Activated CD4-positive, alpha-beta memory T cell treated with anti-CD3 and anti-CD28 coated beads, Interleukin-2, amount 10 ng/mL, durations not matched to agents 7 days and 5 days (primary cell): Measurements from ENCODE around the gene WDR5B. TPM values are rescaled to one million over a fixed set of nuclear protein-coding genes. Genes with fewer than 3 reads are reported as not detected.
"Not testable (repeated sequence)": the region's sequence is repeated elsewhere in the genome, so short reads cannot be mapped to it uniquely, and the experiment has no call there.

ENCODE experiments used
- CTCF ChIA-PET: fragments of 350-600 bp; sonication (Branson Sonifier 250); formaldehyde crosslinking; loops from one replicate; lab custom pipeline; 2021; ENCODE audit warnings: antibody characterized with exemption, inconsistent platforms; lab: Charles Lee
- POLR2A ChIA-PET: fragments of 350-600 bp; sonication (Branson Sonifier 250); formaldehyde crosslinking; loops from one replicate; lab custom pipeline; 2021; ENCODE audit warnings: antibody characterized with exemption; lab: Charles Lee
- DNase-seq: peaks from one replicate; pipeline ENCODE4 v3.0.0-alpha.2; 2020
- H3K27ac Mint-ChIP-seq: one replicate; pipeline ENCODE4 v1.8.0; 2021; ENCODE audit warnings: mild to moderate bottlenecking, mixed read lengths
- H3K27me3 Mint-ChIP-seq: one replicate; pipeline ENCODE4 v1.8.0; 2021; ENCODE audit warnings: mixed read lengths
- H3K36me3 Mint-ChIP-seq: one replicate; pipeline ENCODE4 v1.8.0; 2021; ENCODE audit warnings: low read depth, mixed read lengths
- H3K4me1 Mint-ChIP-seq: one replicate; pipeline ENCODE4 v1.8.0; 2021; ENCODE audit warnings: mixed read lengths
- H3K4me3 Mint-ChIP-seq: one replicate; pipeline ENCODE4 v1.8.0; 2021; ENCODE audit warnings: mild to moderate bottlenecking, mixed read lengths
- H3K9me3 Mint-ChIP-seq: one replicate; pipeline ENCODE4 v1.8.0; 2021; ENCODE audit warnings: mixed read lengths
- total RNA-seq, 2 experiments: library from RNA; stranded (reverse); gene quantifications; one replicate each; pipeline ENCODE4 v1.2.3, GENCODE V29; 2021

The WDR5B gene
- total RNA-seq: 1 to 10 TPM; 5.5 to 5.7 TPM

GRCh38 chr3:122415762-122416654 lies at the start of gene WDR5B:
Gene WDR5B (minus strand): TSS chr3:122416062. CDS start chr3:122415528, 534 bp downstream.
- no peaks in the 10 kb centered on the region for H3K9me3 Mint-ChIP-seq
- peak within 1 kb of the TSS; percentile 86 for H3K4me3 Mint-ChIP-seq
- H3K27ac Mint-ChIP-seq: peak within 1 kb of the TSS; percentile 93
- CTCF ChIA-PET: interaction anchor here (0.7 to 3.2 kb wide), 12 partner anchors 20 to 869 kb away, joined by 3 to 42 read pairs (median 4); partner anchors contain the start of genes DTX3L, FAM162A, KPNA1 and MIX23
- peak; percentile 99 for DNase-seq
- H3K27me3 Mint-ChIP-seq: no peaks in the 10 kb centered on the region
- POLR2A ChIA-PET: interaction anchor here (0.8 to 3.9 kb wide), 23 partner anchors 8 to 870 kb away, joined by 3 to 63 read pairs (median 4); partner anchors contain the start of genes DTX3L, FAM162A, HSPBAP1 and KPNA1
- H3K4me1 Mint-ChIP-seq: peaks cover 57% of the 10 kb centered on the region
- peaks cover 19% of the 10 kb centered on the region for H3K36me3 Mint-ChIP-seq

DNA sequence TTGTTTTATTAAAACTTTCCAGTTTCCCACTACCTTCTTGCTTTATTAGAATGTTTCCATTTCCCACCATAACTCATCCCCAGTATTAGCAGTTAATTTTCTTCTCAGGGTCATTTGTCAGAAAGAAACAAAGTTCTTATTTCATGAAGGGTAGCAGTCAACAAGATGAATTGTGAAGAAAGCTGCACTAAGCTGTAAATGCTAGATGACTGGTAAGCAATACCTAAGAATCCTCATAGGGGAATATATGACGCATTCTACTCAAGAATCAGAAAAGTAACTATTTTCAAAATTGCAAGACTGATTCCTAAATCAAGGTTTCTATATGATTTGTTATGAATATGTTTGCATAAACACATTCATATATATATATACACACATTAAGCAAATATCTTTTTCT lies 48.8 kb upstream of the WDR5B start:
- no peaks in the 10 kb centered on the region for H3K9me3 Mint-ChIP-seq
- no peaks in the 10 kb centered on the region for H3K27me3 Mint-ChIP-seq
- peaks cover 21% of the 10 kb centered on the region for H3K36me3 Mint-ChIP-seq
- no peak for DNase-seq
- POLR2A ChIA-PET: no interaction called here
- CTCF ChIA-PET: interaction anchor here (1.2 kb wide), 1 partner anchor 81 kb away, joined by 3 read pairs; the partner anchor contains the start of gene FAM162A
- H3K4me3 Mint-ChIP-seq: no peak overlapping the region
- peaks cover 4% of the 10 kb centered on the region for H3K4me1 Mint-ChIP-seq
- H3K27ac Mint-ChIP-seq: no peak overlapping the region

DNA sequence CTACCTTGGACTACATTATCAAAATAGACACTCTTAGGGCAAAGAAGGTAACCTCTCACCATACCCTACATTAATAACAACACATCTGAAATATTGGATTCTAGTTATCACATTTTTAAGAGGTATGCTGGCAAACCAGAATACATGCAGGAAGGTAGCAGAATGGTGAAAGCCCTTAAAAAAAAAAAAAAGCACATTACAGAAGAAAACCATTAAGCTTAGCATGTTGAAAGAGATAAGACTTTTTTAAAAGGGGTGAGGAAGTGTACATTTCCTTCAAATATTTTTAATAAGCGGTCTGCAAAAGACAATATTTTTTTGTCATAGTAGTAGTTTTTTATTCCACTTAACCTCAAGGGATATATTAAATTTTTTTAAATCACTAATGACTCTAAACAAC lies 46.5 kb upstream of the WDR5B start:
- Mint-ChIP-seq H3K36me3 (peaks cover 34% of the 10 kb centered on the region), H3K9me3 (no peaks in the 10 kb centered on the region), H3K4me1 (no peaks in the 10 kb centered on the region), H3K27ac (no peak overlapping the region), H3K4me3 (no peak overlapping the region), H3K27me3 (no peaks in the 10 kb centered on the region)
- ChIA-PET CTCF (interaction anchor here (1.5 kb wide), 1 partner anchor 216 kb away, joined by 3 read pairs; no protein-coding TSS in a partner anchor), POLR2A (no interaction called here)
- no peak for DNase-seq

- H3K4me1 Mint-ChIP-seq: no peaks in the 10 kb centered on the region
- no peaks in the 10 kb centered on the region for H3K27me3 Mint-ChIP-seq
- H3K4me3 Mint-ChIP-seq: no peak overlapping the region
- ChIA-PET POLR2A (no interaction called here), CTCF (interaction anchor here (1.5 kb wide), 1 partner anchor 217 kb away, joined by 3 read pairs; no protein-coding TSS in a partner anchor)
- H3K27ac Mint-ChIP-seq: no peak overlapping the region
- no peak for DNase-seq
- H3K9me3 Mint-ChIP-seq: no peaks in the 10 kb centered on the region
- peaks cover 31% of the 10 kb centered on the region for H3K36me3 Mint-ChIP-seq
These were observed 45.9 kb upstream of the WDR5B start for GRCh38 chr3:122461806-122462205.

- no peak for DNase-seq
- ChIA-PET CTCF (interaction anchor here (1.0 to 1.5 kb wide), 4 partner anchors 55 to 220 kb away, joined by 3 to 7 read pairs (median 4); partner anchors contain the start of gene KPNA1), POLR2A (no interaction called here)
- H3K4me1 Mint-ChIP-seq: no peaks in the 10 kb centered on the region
- peaks cover 28% of the 10 kb centered on the region for H3K36me3 Mint-ChIP-seq
- no peaks in the 10 kb centered on the region for H3K9me3 Mint-ChIP-seq
- H3K27ac Mint-ChIP-seq: no peak overlapping the region
- H3K27me3 Mint-ChIP-seq: no peaks in the 10 kb centered on the region
- no peak overlapping the region for H3K4me3 Mint-ChIP-seq
These were observed 43.1 kb upstream of the WDR5B start for GRCh38 chr3:122458992-122459391.

GRCh38 chr3:122457706-122458105 lies 41.8 kb upstream of the WDR5B start:
- CTCF ChIA-PET: interaction anchor here (1.0 to 1.5 kb wide), 3 partner anchors 31 to 57 kb away, joined by 3 to 7 read pairs (median 3); partner anchors contain the start of gene KPNA1
- Mint-ChIP-seq H3K27me3 (no peaks in the 10 kb centered on the region), H3K27ac (no peak overlapping the region), H3K4me3 (no peak overlapping the region), H3K36me3 (peaks cover 28% of the 10 kb centered on the region), H3K9me3 (no peaks in the 10 kb centered on the region), H3K4me1 (no peaks in the 10 kb centered on the region)
- no peak for DNase-seq
- POLR2A ChIA-PET: no interaction called here

DNA sequence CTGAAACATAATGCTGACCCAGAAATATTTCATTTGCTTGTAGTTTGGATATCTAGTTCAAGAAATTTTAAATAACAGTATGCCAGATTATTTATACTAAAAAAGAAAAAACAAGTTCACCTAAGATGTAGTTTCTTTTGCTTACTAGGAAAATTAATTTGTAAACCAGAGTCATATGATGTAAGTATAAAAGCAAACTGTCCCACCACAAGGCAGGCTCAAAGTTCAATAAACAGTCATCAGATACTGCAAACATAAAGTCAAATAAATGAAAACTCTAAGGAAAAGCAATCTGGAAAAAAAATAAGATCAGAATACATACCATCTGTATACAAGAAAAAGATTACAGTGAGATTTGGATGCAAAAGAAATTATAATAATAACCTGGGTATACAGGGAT lies 40.2 kb upstream of the WDR5B start:
- CTCF ChIA-PET: no interaction called here
- Mint-ChIP-seq H3K4me1 (no peaks in the 10 kb centered on the region), H3K27ac (no peak overlapping the region)

DNA sequence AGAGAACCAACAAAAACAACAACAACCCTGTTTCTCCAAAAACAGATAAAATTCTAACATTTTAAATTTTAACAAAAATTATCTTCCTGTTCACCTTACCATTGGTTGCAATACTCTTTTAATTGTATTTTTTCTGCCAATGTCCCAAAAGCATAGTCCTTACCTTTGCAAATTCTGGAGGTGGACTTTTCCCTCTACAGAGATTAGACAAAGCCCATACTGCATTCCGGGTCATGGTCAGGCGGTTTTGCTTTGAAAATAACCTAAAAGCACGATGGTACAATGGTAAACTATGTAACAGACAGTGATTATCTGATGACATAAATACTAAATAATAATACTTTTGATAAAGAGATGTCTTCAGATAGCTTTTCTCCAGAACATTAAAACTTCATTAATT lies 35.5 kb upstream of the WDR5B start:
- Mint-ChIP-seq H3K36me3 (peaks cover 38% of the 10 kb centered on the region), H3K4me3 (no peak overlapping the region), H3K27ac (no peak overlapping the region), H3K4me1 (peaks cover 4% of the 10 kb centered on the region), H3K27me3 (no peaks in the 10 kb centered on the region), H3K9me3 (peaks cover 7% of the 10 kb centered on the region)
- no peak for DNase-seq
- POLR2A ChIA-PET: no interaction called here
- CTCF ChIA-PET: no interaction called here

More for the DNA sequence above, 40.2 kb upstream of the WDR5B start:
- DNase-seq: no peak
- Mint-ChIP-seq H3K9me3 (no peaks in the 10 kb centered on the region), H3K27me3 (no peaks in the 10 kb centered on the region), H3K36me3 (peaks cover 21% of the 10 kb centered on the region), H3K4me3 (no peak overlapping the region)
- POLR2A ChIA-PET: no interaction called here

DNA sequence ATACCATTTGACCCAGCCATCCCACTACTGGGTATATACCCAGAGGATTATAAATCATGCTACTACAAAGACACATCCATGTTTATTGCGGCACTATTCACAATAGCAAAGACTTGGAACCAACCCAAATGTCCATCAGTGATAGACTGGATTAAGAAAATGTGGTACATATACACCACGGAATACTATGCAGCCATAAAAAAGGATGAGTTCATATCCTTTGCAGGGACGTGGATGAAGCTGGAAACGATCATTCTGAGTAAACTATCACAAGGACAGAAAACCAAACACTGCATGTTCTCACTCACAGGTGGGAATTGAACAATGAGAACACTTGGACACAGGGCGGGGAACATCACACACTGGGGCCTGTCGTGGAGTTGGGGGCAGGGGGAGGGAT lies 32.4 kb upstream of the WDR5B start:
- H3K27ac Mint-ChIP-seq, DNase-seq, H3K4me1 Mint-ChIP-seq, POLR2A ChIA-PET, H3K4me3 Mint-ChIP-seq, H3K27me3 Mint-ChIP-seq, CTCF ChIA-PET: not testable (repeated sequence)
- peaks cover 68% of the 10 kb centered on the region for H3K36me3 Mint-ChIP-seq
- H3K9me3 Mint-ChIP-seq: peaks cover 11% of the 10 kb centered on the region

DNA sequence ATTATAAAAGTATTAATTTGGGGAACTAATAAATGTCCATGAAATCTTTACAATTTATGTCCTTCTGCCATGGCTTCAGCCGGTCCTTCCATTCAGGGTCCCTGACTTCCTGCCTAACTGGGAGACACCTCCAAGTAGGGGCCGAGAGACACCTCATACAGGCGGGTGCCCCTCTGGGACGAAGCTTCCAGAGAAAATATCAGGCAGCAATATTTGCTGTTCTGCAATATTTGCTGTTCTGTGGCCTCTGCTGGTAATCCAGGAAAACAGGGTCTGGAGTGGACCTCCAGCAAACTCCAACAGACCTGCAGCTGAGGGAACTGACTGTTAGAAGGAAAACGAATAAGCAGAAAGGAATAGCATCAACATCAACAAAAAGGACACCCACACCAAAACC lies 28.6 kb upstream of the WDR5B start:
- DNase-seq, H3K4me1 Mint-ChIP-seq, H3K27ac Mint-ChIP-seq, H3K27me3 Mint-ChIP-seq, CTCF ChIA-PET, H3K4me3 Mint-ChIP-seq, POLR2A ChIA-PET: not testable (repeated sequence)
- peaks cover 11% of the 10 kb centered on the region for H3K9me3 Mint-ChIP-seq
- H3K36me3 Mint-ChIP-seq: peaks cover 88% of the 10 kb centered on the region

- POLR2A ChIA-PET, H3K27ac Mint-ChIP-seq, CTCF ChIA-PET, H3K4me3 Mint-ChIP-seq, H3K4me1 Mint-ChIP-seq, DNase-seq, H3K27me3 Mint-ChIP-seq: not testable (repeated sequence)
- Mint-ChIP-seq H3K9me3 (peaks cover 11% of the 10 kb centered on the region), H3K36me3 (peaks cover 83% of the 10 kb centered on the region)
These were observed 28.1 kb upstream of the WDR5B start for GRCh38 chr3:122443762-122444490.

- no peaks in the 10 kb centered on the region for H3K27me3 Mint-ChIP-seq
- ChIA-PET CTCF (interaction anchor here (0.6 to 1.5 kb wide), 2 partner anchors 59 to 95 kb away, joined by 3 to 4 read pairs; partner anchors contain the start of gene FAM162A), POLR2A (no interaction called here)
- H3K36me3 Mint-ChIP-seq: peaks cover 76% of the 10 kb centered on the region
- peaks cover 9% of the 10 kb centered on the region for H3K9me3 Mint-ChIP-seq
- H3K4me1 Mint-ChIP-seq: peaks cover 4% of the 10 kb centered on the region
- H3K27ac Mint-ChIP-seq: no peak overlapping the region
- no peak for DNase-seq
- H3K4me3 Mint-ChIP-seq: no peak overlapping the region
These were observed 27.2 kb upstream of the WDR5B start for GRCh38 chr3:122443090-122443489.

GRCh38 chr3:122435950-122436349 lies 20.1 kb upstream of the WDR5B start:
- ChIA-PET POLR2A (no interaction called here), CTCF (no interaction called here)
- DNase-seq: no peak
- Mint-ChIP-seq H3K4me1 (no peaks in the 10 kb centered on the region), H3K9me3 (peaks cover 11% of the 10 kb centered on the region), H3K27ac (no peak overlapping the region), H3K4me3 (no peak overlapping the region), H3K27me3 (no peaks in the 10 kb centered on the region), H3K36me3 (peaks cover 64% of the 10 kb centered on the region)
